ENCODE measurements around the gene SYT1.

Gene SYT1

DNA sequence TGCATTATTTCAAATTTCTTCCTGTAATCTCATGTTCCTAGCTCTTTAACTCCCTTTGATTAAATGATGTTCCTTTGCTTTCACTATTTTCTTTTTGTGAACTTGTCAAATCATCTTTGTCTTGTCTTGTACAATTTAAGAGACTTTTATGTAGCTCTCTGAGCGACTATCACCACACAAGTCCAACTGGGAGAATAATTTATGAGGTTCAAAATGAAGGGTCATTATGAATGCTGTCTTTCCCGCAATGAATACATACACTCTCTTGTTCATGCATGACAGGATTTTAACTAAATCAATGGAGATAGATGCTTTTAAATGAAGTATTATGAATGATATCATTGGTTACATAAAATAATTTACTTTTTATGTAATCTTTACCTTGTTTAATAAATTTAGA lies 418.8 kb downstream of the SYT1 start:
- DNase-seq (ENCODE audit: low read depth): no peak
- TF ChIP-seq, protein P1, sequence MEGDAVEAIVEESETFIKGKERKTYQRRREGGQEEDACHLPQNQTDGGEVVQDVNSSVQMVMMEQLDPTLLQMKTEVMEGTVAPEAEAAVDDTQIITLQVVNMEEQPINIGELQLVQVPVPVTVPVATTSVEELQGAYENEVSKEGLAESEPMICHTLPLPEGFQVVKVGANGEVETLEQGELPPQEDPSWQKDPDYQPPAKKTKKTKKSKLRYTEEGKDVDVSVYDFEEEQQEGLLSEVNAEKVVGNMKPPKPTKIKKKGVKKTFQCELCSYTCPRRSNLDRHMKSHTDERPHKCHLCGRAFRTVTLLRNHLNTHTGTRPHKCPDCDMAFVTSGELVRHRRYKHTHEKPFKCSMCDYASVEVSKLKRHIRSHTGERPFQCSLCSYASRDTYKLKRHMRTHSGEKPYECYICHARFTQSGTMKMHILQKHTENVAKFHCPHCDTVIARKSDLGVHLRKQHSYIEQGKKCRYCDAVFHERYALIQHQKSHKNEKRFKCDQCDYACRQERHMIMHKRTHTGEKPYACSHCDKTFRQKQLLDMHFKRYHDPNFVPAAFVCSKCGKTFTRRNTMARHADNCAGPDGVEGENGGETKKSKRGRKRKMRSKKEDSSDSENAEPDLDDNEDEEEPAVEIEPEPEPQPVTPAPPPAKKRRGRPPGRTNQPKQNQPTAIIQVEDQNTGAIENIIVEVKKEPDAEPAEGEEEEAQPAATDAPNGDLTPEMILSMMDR (conservative IDR thresholded peaks at IDR 0.05; ENCODE audit: control insufficient read depth, insufficient read depth, low read depth, low read length): no peak
- no peak overlapping the region for H3K4me3 ChIP-seq (ENCODE audit: control insufficient read depth, low read depth, low read length)

DNA sequence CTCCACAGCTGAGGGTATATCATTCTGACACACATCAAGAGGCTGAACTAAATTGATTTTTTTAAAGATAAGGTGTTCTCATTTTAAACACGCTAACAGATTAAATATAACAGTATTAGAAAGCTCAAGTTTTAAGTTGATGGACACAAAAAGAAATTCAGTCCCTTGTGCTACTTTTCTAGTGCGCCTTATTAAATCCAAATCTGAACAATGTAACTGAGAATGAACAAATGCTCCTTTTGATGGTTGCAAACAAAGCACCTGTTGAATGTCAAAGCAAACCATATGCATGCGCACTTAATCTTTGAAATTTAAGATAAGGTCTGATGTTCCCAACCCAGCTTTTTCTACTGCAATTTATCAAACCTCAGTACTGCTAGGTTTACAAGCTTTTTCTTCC lies 424.3 kb downstream of the SYT1 start:
- no peak for DNase-seq (ENCODE audit: low read depth)
- H3K4me3 ChIP-seq (ENCODE audit: control insufficient read depth, low read depth, low read length): no peak overlapping the region
- TF ChIP-seq, protein P1 (conservative IDR thresholded peaks at IDR 0.05; ENCODE audit: control insufficient read depth, insufficient read depth, low read depth, low read length): no peak

DNA sequence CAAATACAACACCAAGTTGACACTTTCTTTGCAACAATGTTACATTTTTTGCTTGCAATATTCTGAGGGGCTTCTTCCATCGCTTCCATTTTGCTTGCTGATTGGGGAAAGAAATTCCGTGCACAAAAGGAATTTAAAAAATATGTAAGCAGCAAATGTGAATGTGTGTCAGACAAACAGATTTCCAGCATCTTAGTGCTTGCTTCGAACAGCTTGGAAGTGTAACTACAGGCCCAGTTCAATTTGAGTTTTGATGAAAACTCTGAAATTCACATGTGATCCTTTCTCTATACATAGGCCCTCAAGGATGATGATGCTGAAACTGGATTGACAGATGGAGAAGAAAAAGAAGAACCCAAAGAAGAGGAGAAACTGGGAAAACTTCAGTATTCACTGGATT lies 427.1 kb downstream of the SYT1 start:
- TF ChIP-seq, protein P1 (conservative IDR thresholded peaks at IDR 0.05; ENCODE audit: control insufficient read depth, insufficient read depth, low read depth, low read length): no peak
- H3K4me3 ChIP-seq (ENCODE audit: control insufficient read depth, low read depth, low read length): no peak overlapping the region
- DNase-seq (ENCODE audit: low read depth): no peak

DNA sequence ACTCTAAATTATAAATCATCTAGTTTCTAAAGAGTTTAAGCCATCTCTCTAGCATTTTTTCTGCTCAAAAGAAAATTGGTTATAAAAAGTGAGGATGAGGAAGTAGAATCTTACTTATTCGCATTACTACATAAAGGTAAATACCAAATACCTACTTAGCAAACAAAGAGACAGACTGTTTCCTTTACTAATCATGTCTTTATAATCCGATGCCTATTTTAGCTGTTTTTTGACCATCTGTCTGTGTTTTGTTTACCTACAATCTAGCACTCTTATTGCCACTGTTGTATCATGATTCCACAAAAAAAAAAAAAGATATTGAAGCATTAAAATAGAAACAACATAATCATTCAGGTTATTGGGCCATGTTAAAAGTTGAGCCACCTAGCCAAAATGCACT lies 430.0 kb downstream of the SYT1 start:
- TF ChIP-seq, protein P1 (conservative IDR thresholded peaks at IDR 0.05; ENCODE audit: control insufficient read depth, insufficient read depth, low read depth, low read length): no peak
- no peak overlapping the region for H3K4me3 ChIP-seq (ENCODE audit: control insufficient read depth, low read depth, low read length)
- no peak for DNase-seq (ENCODE audit: low read depth)

DNA sequence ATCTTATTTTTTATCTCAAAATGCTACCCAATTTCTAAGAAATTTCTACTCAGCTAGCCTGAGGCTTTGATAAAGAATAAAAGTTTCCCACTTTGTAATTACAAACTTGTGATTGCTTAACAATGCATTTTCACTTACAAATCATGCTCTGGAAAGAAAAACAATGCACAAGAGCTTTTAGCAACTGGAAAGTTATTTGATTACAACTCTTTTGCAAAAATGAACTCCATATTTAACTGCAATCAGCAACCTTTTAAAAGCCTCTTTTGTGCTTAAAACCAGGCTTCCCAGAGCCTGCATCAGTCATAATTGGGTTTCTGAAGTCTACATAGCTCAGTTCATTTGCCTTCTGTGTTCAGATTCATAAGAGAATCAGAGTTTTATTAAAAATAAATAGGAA lies 431.0 kb downstream of the SYT1 start:
- TF ChIP-seq, protein P1 (conservative IDR thresholded peaks at IDR 0.05; ENCODE audit: control insufficient read depth, insufficient read depth, low read depth, low read length): no peak
- no peak for DNase-seq (ENCODE audit: low read depth)

DNA sequence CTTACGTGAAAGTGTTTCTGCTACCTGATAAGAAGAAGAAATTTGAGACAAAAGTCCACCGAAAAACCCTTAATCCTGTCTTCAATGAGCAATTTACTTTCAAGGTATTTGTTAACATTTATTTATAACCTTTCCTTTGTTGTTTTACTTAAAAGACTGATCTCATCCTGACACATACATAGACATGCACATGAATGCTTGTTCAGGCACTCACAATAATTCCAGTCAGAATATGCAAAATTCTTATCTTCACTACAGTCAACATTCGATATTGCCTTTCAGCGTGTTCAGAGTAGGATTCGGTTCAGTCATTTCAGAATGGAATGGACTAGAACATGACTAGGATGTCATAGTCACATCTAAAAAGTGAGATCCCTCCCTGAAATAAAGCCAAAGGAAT lies 431.6 kb downstream of the SYT1 start:
- TF ChIP-seq, protein P1 (conservative IDR thresholded peaks at IDR 0.05; ENCODE audit: control insufficient read depth, insufficient read depth, low read depth, low read length): no peak

More for the DNA sequence above, 431.0 kb downstream of the SYT1 start:
- no peak overlapping the region for H3K4me3 ChIP-seq (ENCODE audit: control insufficient read depth, low read depth, low read length)

DNA sequence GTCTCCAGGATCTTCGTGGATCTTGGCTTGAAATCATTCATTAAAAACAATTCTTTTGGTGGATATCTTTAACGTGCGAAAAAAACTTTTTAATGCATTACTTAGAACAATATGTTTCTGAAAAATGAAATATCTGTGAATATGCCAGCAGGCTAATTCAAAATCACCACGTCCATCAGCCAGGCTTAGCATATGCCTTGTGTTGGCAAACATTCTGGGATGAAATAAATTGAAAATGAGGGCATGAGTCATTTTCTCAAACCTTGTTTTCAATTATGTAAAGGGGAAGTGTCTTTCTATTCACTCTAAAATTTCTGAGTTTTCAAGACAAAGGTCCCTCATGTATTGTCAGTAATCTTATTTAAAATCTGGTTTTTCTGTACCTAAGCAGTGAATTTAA lies 432.3 kb downstream of the SYT1 start:
- peak; percentile 5 for DNase-seq (ENCODE audit: low read depth)
- TF ChIP-seq, protein P1 (conservative IDR thresholded peaks at IDR 0.05; ENCODE audit: control insufficient read depth, insufficient read depth, low read depth, low read length): no peak
- no peak overlapping the region for H3K4me3 ChIP-seq (ENCODE audit: control insufficient read depth, low read depth, low read length)

More for the DNA sequence above, 431.6 kb downstream of the SYT1 start:
- DNase-seq (ENCODE audit: low read depth): no peak
- H3K4me3 ChIP-seq (ENCODE audit: control insufficient read depth, low read depth, low read length): no peak overlapping the region
